NCI-H2029 treated with DMSO at 0.1 percent for 48 hours (cell line): ENCODE results near the gene FCGR2B.
"Not testable (repeated sequence)": the region's sequence is repeated elsewhere in the genome, so short reads cannot be mapped to it uniquely, and the experiment has no call there.

ENCODE experiments used
- DNase-seq: peaks from one replicate; lab custom pipeline; 2025; lab: John Stamatoyannopoulos, UW

The FCGR2B gene

GRCh38 chr1:161662684-161663339, at the start of gene FCGR2B:
TSS of gene FCGR2B (plus strand) at chr1:161663143. CDS start at chr1:161663242, 99 bp downstream.
- not testable (repeated sequence) for DNase-seq

- DNase-seq = not testable (repeated sequence)
These were observed 46.5 kb upstream of the FCGR2B start for GRCh38 chr1:161616417-161616816.

- not testable (repeated sequence) for DNase-seq
These were observed 44.4 kb upstream of the FCGR2B start for GRCh38 chr1:161618517-161618916.

GRCh38 chr1:161620399-161620798, 42.5 kb upstream of the FCGR2B start:
- DNase-seq = not testable (repeated sequence)

- DNase-seq = not testable (repeated sequence)
These were observed 41.6 kb upstream of the FCGR2B start for GRCh38 chr1:161621181-161622000.

- DNase-seq = not testable (repeated sequence)
These were observed 40.9 kb upstream of the FCGR2B start for GRCh38 chr1:161622054-161622453.

GRCh38 chr1:161623401-161624051, 39.4 kb upstream of the FCGR2B start:
- DNase-seq = not testable (repeated sequence)

GRCh38 chr1:161624605-161625004, 38.3 kb upstream of the FCGR2B start:
- peak; percentile 4 for DNase-seq

GRCh38 chr1:161626445-161627146, 36.3 kb upstream of the FCGR2B start:
- DNase-seq = not testable (repeated sequence)

GRCh38 chr1:161630128-161630742, 32.7 kb upstream of the FCGR2B start:
- not testable (repeated sequence) for DNase-seq

- DNase-seq = no peak
These were observed 31.9 kb upstream of the FCGR2B start, which contains the start of gene FCGR3B for GRCh38 chr1:161631076-161631475. TSS of gene FCGR3B (minus strand) at chr1:161631176. CDS start at chr1:161631094, 82 bp downstream.

- DNase-seq = not testable (repeated sequence)
These were observed 27.9 kb upstream of the FCGR2B start for GRCh38 chr1:161634993-161635392.

GRCh38 chr1:161636189-161636782, 26.7 kb upstream of the FCGR2B start:
- DNase-seq = not testable (repeated sequence)

GRCh38 chr1:161636976-161637375, 26.0 kb upstream of the FCGR2B start:
- DNase-seq = not testable (repeated sequence)

GRCh38 chr1:161638251-161638993, 24.5 kb upstream of the FCGR2B start:
- not testable (repeated sequence) for DNase-seq

GRCh38 chr1:161639203-161639602, 23.7 kb upstream of the FCGR2B start:
- not testable (repeated sequence) for DNase-seq

- not testable (repeated sequence) for DNase-seq
These were observed 20.2 kb upstream of the FCGR2B start for GRCh38 chr1:161642697-161643096.

GRCh38 chr1:161643481-161644208, 19.3 kb upstream of the FCGR2B start:
- not testable (repeated sequence) for DNase-seq

- not testable (repeated sequence) for DNase-seq
These were observed 18.1 kb upstream of the FCGR2B start for GRCh38 chr1:161644855-161645254.
